GM21526 (cell line): ENCODE measurements around the gene SVOPL.

Source experiments
- ATAC-seq: cut with Tn5 transposase; IDR thresholded peaks from one replicate; pipeline ENCODE4 v1.9.1; 2021; ENCODE audit warnings: moderate library complexity; ENCODE audit not compliant: unreplicated experiment, low FRiP score

The SVOPL gene

GRCh38 chr7:138568655-138569054 lies 132.5 kb downstream of the SVOPL start:
- no peak for ATAC-seq

- ATAC-seq = no peak
These were observed 135.6 kb downstream of the SVOPL start for GRCh38 chr7:138565451-138566114.

DNA sequence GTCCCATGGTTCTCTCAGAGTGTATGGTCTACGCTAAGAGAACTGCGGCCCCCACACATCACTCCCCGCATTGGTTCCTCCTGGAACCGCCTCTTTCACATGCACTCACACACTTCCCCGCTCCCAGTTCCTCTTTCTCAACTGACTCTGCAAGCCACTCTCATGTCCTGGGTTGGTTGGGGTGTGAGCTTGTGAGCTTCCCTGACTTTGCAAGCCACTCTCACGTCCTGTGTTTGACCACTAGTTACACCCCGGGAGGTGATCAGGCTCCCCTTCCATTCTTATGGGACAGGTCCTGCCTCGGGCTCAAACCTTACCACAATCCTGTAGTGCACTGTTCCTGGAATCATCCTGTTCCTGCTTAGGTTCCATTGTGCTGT lies 136.1 kb downstream of the SVOPL start:
- ATAC-seq = no peak

GRCh38 chr7:138564365-138564764 lies 136.8 kb downstream of the SVOPL start:
- ATAC-seq = no peak

DNA sequence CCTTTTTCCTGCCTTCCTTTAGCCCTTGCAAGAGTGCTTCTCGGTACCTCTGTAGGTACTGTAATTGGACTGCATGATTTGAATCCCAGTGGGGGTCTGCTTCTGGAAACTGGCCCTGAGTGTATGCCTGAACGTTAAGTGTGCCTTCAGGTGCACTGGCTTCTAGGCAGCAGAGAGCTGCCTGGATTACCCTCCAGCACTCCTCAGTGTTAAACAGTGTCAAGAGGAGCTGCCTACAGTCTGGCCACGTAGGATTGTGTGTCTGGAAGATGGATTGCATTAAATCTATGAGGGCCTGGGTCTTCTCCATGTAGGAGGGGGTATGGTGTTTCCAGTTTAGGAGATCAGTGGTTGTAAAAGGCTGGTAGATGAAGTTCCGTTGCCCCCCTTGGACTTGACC lies 137.4 kb downstream of the SVOPL start:
- no peak for ATAC-seq

GRCh38 chr7:138559448-138559847 lies 141.7 kb downstream of the SVOPL start:
- ATAC-seq = no peak

GRCh38 chr7:138556771-138557484 lies 144.2 kb downstream of the SVOPL start:
- ATAC-seq = no peak

DNA sequence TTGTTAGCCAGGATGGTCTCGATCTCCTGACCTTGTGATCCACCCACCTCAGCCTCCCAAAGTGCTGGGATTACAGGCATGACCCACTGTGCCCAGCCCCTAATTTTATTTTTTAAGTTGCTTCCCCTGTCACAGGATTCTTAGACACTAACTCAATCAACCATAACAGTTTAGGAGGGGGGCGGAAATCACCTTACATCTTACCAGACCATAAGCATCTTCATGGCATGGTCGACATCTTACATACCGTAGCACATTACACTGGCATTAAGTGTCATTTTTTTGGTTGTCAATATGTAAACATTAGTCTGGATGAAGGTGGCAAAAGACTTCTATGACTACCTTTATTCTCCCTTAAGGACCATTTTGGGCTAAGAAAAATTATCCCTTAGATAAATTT lies 145.5 kb downstream of the SVOPL start:
- ATAC-seq = no peak

DNA sequence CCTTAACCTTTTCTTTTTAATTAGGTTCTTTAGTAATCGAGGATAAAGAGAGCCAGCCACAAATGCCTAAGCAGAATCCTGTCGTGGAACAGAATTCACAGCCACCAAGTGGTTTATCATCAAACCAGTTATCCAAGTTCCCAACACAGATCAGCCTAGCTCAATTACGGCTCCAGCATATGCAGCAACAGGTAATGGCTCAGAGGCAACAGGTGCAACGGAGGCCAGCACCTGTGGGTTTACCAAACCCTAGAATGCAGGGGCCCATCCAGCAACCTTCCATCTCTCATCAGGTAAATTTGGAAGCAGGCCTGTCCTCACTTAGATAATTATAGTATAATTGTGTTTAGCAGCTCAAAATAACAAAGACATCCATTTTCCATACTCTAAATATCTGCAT lies 146.5 kb downstream of the SVOPL start:
- no peak for ATAC-seq

GRCh38 chr7:138553805-138554204 lies 147.4 kb downstream of the SVOPL start:
- no peak for ATAC-seq

- no peak for ATAC-seq
These were observed 150.1 kb downstream of the SVOPL start for GRCh38 chr7:138551102-138551501.

- no peak for ATAC-seq
These were observed 150.8 kb downstream of the SVOPL start for GRCh38 chr7:138550337-138550736.

GRCh38 chr7:138549082-138549481 lies 152.1 kb downstream of the SVOPL start:
- no peak for ATAC-seq

- no peak for ATAC-seq
These were observed 154.3 kb downstream of the SVOPL start for GRCh38 chr7:138546829-138547228.

- ATAC-seq = no peak
These were observed 155.0 kb downstream of the SVOPL start for GRCh38 chr7:138546064-138546619.

- ATAC-seq = no peak
These were observed 156.0 kb downstream of the SVOPL start for GRCh38 chr7:138545123-138545522.
